GOT3 (cell line): ENCODE measurements around the gene HECW1.

Experiments used
- DNase-seq: peaks from one replicate; lab custom pipeline; 2025; ENCODE audit warnings: mixed read lengths; lab: John Stamatoyannopoulos, UW

HECW1 gene

DNA sequence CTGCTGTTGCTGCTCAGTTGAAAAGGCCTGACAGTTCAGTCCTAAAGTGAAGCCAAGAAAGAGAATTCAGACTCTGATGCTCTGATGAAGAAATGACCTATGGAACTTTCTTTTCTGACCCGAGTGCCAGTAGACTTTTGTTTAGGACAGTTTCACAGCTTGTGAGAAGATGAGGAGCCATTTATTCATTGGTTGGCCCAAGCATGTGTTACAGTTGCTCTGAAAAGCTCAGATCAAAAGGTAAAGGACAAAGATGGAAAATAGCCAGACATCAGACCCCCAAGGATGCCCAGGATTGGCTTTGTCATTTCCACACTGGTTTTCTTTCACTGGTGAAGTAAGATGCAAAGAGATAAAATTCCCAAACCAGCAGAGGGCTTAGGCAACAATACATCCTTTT is 321.2 kb downstream of the HECW1 start:
- no peak for DNase-seq

GRCh38 chr7:43437001-43437400 is 324.6 kb downstream of the HECW1 start:
- DNase-seq = no peak

GRCh38 chr7:43438897-43439479 is 326.5 kb downstream of the HECW1 start:
- DNase-seq = no peak

GRCh38 chr7:43439631-43440401 is 327.4 kb downstream of the HECW1 start:
- no peak for DNase-seq

- DNase-seq = no peak
Measured at GRCh38 chr7:43441231-43442130, 329.0 kb downstream of the HECW1 start.

- no peak for DNase-seq
Measured at GRCh38 chr7:43443381-43443780, 330.9 kb downstream of the HECW1 start.

GRCh38 chr7:43444711-43445578 is 332.5 kb downstream of the HECW1 start:
- no peak for DNase-seq

- DNase-seq = no peak
Measured at GRCh38 chr7:43449577-43449976, 337.1 kb downstream of the HECW1 start.

- no peak for DNase-seq
Measured at GRCh38 chr7:43450894-43451293, 338.4 kb downstream of the HECW1 start.

GRCh38 chr7:43454936-43455518 is 342.6 kb downstream of the HECW1 start:
- DNase-seq = no peak

DNA sequence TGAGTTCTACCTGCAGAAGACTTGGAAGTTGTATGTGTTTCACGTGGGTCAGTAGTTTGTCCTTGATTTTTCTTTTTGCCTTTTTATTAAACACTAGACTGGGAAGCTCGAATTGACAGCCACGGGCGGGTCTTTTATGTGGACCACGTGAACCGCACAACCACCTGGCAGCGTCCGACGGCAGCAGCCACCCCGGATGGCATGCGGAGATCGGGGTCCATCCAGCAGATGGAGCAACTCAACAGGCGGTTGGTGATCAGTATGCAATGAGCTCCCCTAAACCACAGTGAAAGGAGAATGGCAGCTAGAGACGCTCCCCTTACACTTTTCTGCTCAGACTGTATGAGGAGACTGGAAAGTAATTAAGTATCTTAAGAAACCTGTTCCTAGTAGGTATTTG is 343.8 kb downstream of the HECW1 start:
- DNase-seq = no peak

DNA sequence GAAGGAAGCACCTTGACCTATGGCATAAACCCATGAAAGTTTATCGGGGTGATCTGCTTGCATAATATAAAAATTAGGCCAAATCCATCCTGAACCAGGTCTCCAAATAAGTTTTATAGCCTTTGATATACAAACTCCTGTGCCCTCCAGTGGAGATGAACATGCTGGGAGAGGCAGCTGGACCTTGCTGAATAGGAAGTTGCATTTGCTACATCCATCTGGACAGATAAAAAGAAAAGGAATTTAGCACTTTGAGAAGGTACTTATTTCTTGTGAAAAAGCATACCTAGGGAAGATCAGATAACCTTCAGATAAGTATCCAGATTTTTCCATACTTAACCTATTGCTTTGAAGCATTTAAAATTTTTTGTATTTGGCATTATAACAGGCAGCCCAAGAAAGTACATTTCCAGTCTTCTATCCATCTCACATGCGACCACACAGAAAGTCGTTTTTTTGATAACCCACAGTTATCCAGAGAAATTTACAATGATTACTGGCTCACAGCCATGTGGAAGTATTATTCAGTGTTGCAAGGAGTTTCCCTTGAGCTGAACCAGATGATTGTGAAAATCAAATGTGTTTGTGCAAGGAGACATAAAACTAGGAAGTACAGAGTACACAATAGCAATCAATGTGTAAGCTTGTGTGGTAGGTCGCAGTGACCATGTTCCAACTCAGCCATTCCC is 346.0 kb downstream of the HECW1 start:
- no peak for DNase-seq

- no peak for DNase-seq
Measured at GRCh38 chr7:43459019-43459337, 346.5 kb downstream of the HECW1 start.

- DNase-seq = no peak
Measured at GRCh38 chr7:43460733-43461348, 348.4 kb downstream of the HECW1 start.

DNA sequence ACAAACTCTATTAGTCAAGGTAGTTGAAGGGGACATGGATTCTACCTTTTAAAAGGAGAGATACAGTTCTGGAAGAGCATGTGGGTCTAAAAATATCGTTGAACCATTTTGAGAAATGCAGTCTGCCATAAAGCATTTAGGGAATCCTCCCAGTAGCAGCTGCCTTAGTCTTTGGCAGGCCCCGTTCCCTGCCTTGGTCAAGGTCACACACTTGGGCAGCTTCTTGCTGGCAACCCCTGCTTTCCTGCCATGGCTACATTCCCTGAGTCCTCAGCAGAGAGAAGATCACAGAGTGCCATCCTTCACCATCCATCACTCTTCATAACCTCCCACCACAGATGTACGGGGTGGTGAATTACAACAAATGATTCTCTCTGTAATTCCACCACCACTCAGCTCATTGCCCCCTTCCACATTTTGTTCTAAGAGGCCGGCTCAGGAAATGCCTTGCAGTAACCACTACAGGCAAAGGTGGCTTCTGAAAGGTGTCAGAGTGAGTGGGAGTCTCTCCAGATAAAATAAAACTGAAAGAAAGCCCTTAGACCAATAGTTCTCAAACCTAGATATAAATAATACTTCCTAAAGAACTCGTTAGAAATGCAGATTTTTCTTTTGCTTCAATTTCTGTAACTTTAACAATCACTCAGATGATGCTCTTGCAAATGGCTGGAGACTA is 349.0 kb downstream of the HECW1 start:
- DNase-seq = no peak

GRCh38 chr7:43462836-43463235 is 350.4 kb downstream of the HECW1 start:
- no peak for DNase-seq

- DNase-seq = no peak
Measured at GRCh38 chr7:43463401-43463980, 351.0 kb downstream of the HECW1 start.

DNA sequence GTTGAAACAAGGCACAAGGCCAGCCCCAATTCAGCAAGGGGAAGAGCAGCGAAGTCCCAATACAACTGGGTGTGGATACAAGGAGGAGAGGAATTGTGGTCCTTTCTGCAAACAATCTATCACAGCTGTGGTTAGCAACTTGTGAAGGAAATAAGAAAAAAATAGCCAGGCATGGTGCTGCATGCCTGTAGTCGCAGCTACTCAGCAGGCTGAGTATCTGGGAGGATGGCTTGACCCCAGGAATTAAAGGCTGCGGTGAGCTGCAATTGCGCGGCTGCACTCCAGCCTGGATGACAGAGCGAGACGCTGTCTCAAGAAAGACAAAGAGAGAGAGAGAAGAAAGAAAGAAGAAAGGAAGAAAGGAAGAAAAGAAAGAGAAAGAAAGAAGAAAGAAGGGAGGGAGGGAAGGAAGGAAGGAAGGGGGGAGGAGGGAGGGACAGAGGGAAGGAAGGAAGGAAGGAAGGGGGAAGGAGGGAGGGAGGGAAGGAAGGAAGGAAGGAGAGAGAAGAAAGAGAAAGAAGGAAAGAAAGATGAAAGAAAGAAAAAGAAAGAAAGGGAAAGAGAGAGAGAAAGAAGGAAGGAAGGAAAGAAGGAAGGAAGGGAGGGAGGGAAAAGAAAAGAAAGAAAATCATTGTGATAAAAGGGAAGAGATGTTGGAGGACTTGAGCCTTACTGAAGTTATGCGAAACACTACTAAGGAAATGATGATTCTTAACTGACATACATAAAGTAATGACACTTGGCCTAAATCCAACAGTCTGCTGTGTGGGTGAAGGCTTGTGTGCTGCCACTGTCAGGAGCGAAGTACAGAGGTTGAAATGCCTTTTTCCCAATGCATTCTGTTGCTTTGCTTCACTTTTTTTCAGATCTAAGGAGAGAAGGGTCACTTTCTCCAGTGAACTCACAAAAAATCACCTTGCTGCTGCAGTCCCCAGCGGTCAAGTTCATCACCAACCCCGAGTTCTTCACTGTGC is 353.4 kb downstream of the HECW1 start:
- DNase-seq = no peak
